ENCODE measurements around the gene MYO7A. TPM values are rescaled to one million over a fixed set of nuclear protein-coding genes. Genes with fewer than 3 reads are reported as not detected.

The MYO7A gene
- total RNA-seq, 1 experiment from 2014 or later, result not detected

DNA sequence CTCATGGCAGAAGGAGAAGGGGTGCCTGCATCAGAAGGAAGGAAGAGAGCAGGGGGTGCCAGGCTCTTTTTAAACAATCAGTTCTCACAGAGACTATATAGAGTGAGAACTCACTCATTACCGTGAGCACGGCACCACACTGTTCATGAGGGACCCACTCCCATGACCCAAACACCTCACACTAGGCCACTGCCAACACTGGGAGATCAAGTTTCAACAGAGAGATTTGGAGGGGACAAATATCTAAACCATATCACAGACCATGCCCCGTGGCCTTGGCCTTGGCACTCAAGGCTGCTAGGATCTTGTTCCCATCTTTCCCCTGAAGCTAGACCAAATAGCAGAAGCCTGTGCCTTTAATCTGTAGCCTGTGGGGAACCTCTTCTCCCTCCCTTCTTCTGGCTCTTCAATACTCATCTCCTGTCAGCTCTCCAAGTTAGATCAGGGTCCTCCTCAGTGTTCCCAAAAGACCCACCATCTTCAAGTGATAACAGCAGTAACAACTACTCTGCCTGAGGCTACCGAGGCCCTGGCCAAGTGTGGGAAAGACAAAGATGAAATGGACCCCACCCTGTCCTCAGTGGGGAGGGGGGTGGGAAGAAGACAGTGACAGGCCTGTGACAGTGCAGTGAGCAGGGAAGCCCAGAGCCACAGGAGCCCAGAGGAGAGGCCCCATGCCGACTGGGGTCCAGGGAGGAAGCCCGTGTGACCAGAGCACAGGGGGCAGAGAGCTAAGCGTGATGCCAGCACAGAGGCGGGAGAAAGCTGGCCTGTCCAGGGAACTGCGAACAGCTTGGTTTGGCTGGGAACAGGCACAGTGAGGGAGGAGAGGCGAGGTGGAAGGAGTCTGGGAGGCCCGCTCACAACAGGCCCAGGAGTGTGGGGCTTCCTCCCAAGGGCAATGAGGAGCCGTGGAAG lies 72.6 kb downstream of the MYO7A start:
- in situ Hi-C loops (cut with HindIII; ENCODE audit: low pct_unique_long_range_greater_than_20kb, low sequenced_read_pairs), result no loop called here
- no peak for DNase-seq (ENCODE audit: low read depth)

- in situ Hi-C loops (cut with HindIII; ENCODE audit: low pct_unique_long_range_greater_than_20kb, low sequenced_read_pairs), result no loop called here
- DNase-seq (ENCODE audit: low read depth), result no peak
Measured at GRCh38 chr11:77201370-77201769, 73.3 kb downstream of the MYO7A start.

- no peak for DNase-seq (ENCODE audit: low read depth)
- in situ Hi-C loops (cut with HindIII; ENCODE audit: low pct_unique_long_range_greater_than_20kb, low sequenced_read_pairs), result no loop called here
Measured at GRCh38 chr11:77201991-77202841, 74.2 kb downstream of the MYO7A start.

DNA sequence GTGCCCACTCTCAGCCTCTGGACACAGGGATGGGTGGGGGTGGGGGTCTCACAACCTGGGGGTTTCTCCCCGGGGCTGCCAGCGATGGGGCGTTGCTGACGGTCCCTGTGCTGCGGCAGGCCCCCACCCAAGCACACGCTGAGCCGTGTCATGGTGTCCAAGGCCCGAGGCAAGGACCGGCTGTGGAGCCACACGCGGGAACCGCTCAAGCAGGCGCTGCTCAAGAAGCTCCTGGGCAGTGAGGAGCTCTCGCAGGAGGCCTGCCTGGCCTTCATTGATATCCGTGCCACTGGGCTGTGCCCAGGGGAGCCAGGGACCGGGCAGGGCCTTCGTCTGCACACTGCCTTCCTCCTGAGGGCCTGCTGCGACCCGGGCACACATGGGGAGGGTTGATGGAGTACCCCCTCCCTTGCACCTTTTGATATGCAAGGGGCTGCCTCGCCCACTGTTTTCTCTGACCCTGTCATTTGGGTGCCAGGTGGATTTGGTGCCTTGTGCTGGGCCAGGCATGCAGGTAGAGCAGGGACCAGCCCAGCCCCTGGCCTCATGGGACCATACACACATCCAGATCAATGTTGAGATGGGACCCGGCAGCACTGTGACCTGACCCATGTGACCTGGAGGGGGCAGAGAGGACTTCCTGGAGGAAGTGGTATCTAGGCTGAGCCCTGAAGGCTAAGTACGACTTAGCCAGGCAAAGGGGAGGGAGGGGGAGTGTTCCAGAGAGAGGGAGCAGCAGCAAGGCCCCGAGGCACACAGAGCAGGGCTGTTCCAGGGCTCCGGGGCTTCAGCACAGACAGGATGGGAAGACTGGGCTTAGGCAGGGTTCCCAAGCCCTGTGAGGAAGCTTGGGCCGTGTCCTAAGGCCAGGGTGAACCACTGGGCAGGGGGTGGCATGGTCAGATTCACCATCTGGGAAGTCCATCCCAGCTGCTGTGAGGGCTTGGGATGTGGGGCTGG lies 75.2 kb downstream of the MYO7A start:
- DNase-seq (ENCODE audit: low read depth), result no peak
- in situ Hi-C loops (cut with HindIII; ENCODE audit: low pct_unique_long_range_greater_than_20kb, low sequenced_read_pairs), result no loop called here

DNA sequence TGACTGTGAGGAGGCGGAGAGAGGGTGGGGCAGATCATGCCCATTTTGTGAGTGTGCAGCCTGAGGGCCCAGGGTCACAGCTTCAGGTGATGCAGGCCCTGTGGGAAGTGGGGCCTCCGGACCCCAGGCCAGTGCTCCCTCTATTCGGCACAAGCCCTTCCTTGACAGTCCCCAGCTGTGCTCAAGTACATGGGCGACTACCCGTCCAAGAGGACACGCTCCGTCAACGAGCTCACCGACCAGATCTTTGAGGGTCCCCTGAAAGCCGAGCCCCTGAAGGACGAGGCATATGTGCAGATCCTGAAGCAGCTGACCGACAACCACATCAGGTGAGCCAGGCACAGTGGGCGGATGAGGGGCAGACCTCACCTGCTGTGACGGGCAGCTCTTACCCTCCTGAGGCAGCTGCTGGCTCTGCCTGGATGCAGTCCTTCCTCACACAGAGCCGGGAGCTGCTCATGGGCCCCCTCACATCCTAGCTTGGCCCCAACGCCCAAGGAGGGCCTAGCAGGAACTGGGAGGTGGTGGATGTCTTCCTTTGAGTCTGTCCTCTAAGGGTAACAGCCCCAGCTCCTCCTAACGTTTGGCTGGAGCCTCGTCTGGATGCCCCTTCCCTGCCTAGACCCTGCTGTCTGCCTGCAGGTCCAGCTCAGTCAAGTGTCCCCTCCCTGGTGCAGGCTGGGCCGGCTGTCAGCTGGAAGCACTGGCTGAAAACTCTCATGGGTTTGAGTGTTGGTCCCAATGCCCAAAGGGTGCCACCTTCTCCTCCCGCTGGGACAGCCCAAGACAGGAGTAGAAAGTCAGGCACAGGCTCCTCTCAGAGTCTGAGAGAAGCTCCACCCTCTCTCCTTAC lies 76.1 kb downstream of the MYO7A start:
- in situ Hi-C loops (cut with HindIII; ENCODE audit: low pct_unique_long_range_greater_than_20kb, low sequenced_read_pairs), result no loop called here
- no peak for DNase-seq (ENCODE audit: low read depth)

GRCh38 chr11:77204754-77205466 lies 76.9 kb downstream of the MYO7A start:
- in situ Hi-C loops (cut with HindIII; ENCODE audit: low pct_unique_long_range_greater_than_20kb, low sequenced_read_pairs), result no loop called here
- no peak for DNase-seq (ENCODE audit: low read depth)

DNA sequence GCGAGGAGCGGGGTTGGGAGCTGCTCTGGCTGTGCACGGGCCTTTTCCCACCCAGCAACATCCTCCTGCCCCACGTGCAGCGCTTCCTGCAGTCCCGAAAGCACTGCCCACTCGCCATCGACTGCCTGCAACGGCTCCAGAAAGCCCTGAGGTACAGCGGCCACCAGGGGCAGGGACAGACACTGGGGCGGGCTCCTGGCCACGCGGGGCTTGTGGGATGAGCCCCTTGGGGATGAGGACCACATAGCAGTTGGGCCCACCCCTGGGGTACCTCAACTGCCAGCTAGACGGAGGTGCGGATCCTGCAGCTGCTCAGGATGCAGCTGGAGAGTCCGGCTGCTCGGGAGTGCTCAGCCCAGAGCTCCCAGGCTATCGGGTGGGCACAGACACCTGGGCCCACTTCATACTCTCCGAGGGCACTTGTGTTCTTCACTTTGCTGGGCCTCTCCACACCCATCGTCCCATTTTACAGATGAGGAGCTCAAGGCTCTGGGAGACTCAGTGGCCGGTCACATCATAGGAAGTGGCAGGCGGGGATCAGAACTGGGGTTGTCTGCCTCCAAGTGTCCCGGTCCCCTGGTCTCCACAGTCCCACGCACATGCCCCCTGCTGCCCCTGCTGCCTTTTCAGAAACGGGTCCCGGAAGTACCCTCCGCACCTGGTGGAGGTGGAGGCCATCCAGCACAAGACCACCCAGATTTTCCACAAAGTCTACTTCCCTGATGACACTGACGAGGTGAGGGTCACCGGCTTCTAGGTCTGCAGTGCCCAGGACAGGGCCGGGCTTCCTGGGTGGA lies 77.6 kb downstream of the MYO7A start:
- in situ Hi-C loops (cut with HindIII; ENCODE audit: low pct_unique_long_range_greater_than_20kb, low sequenced_read_pairs), result no loop called here
- no peak for DNase-seq (ENCODE audit: low read depth)

DNA sequence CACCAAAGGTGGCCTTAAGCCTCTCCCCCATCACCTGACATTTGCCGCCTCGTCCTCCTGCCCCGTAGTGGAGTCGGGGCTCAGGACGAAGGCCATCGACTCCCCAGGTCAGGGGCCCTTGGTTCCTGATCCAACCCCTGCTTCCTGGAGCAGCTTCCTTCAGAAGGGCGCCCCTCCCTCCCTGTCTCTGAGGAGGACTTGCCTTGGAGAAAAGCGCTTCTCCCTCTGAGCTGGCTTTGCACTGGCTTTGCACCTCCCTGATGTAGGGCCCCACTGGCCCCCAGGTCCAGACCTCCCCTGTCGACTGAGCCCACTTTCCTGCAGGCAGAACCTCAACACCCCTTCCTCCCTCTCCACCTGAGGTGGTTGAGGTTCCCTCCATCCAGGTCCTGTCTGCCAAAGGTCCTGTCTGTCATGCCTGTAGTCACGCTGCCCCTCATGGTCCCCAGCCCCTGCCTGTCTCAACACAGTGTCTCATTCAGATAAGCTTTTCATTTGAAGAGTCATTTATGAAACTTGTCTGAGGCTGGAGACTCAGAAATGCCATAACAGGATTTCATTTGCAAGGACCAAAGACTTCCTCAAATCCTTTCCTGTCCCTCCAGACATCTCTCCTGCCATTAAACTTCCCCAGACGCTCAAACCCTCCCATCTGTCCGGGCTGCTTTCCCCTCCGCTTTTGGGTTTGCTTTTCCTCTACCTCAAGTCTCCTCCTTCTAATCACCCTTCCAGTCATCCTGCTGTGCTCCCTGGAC lies 78.4 kb downstream of the MYO7A start:
- DNase-seq (ENCODE audit: low read depth), result no peak
- in situ Hi-C loops (cut with HindIII; ENCODE audit: low pct_unique_long_range_greater_than_20kb, low sequenced_read_pairs), result no loop called here

DNA sequence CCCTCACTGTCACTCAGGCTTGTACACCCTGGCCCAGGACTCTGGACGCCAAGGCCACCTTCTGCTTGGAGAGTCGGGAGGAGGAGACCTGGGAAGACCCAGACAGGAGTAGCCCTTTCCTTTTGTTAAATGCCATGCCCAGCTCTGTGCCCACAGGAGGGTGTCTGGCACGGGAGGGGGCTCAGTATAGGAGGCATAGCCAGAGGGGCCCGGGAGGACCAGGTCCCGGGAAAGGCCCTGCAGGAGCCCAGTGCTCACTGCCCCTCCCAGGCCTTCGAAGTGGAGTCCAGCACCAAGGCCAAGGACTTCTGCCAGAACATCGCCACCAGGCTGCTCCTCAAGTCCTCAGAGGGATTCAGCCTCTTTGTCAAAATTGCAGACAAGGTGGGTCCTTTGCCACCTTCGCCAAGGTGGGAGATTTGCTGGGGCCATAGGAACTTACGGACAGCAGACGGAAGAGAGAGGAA lies 79.0 kb downstream of the MYO7A start:
- in situ Hi-C loops (cut with HindIII; ENCODE audit: low pct_unique_long_range_greater_than_20kb, low sequenced_read_pairs), result no loop called here
- no peak for DNase-seq (ENCODE audit: low read depth)

DNA sequence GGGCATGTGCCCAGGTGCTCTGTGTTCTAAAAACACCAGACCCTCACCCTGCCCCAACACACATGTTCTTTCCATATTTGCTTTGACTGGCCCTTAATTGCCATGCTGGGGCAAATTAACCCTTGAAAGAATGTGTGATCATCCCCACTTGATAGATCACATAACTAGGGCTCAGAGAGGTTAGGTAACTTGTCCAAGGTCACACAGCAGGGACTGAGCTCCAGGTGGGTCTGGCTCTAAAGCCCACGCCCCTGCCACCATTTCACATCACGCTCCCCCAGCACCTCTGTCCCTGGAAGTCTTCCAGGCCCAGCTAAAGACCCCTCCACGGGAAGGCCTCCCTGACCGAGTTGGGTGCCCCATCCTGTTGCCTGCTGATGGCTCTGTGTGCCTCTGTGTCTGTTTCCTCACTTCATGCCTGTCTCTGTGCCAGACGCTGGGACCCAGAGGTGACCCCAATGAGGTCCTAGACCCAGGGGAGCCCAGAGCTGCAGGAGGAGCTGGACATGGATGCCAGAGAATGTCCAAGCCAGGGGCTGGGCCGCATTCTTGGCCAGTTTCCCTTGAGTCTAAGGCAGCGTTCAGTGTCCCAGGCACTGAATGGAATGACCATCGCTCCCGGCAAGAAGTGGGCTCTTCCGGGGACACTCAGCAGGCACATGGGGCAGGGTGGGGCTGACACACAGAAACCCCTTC lies 79.7 kb downstream of the MYO7A start:
- in situ Hi-C loops (cut with HindIII; ENCODE audit: low pct_unique_long_range_greater_than_20kb, low sequenced_read_pairs), result no loop called here
- no peak for DNase-seq (ENCODE audit: low read depth)

DNA sequence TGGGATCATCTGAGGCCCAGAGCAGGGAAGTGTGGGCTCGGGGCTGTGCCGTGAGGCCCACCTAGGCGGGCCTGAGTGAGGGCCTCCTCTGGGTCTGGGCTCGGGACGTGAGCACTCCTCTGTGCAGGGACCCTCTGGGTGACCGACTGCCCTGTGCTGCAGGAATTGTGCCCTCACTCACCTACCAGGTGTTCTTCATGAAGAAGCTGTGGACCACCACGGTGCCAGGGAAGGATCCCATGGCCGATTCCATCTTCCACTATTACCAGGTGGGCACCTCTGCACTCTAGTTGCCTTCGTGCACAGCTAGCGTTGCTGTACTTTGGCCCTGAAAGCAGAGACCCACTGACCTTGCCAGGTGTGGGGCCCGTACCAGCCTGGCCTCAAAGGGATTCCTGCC lies 80.5 kb downstream of the MYO7A start:
- no peak for DNase-seq (ENCODE audit: low read depth)
- in situ Hi-C loops (cut with HindIII; ENCODE audit: low pct_unique_long_range_greater_than_20kb, low sequenced_read_pairs), result no loop called here

DNA sequence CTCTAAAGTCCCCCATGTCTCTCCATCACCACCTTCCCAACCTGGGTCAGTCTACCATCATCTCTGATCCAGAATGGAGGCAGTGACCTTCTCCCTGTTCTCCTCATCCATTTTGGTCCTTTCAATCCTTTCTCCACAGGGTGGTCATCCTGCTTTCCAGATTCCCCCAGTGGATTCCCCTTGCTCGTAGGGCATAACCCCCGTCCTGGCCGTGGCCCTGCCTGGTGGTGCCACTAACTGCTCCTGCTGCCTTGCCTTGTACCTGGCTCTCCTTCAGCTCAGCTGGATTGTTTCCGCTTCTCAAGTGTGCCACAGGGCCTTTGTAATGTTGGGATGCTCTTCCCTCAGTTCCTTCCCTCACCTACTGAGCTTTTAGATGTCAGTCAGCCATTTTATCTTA lies 81.6 kb downstream of the MYO7A start:
- in situ Hi-C loops (cut with HindIII; ENCODE audit: low pct_unique_long_range_greater_than_20kb, low sequenced_read_pairs), result no loop called here

GRCh38 chr11:77211040-77211451 lies 83.0 kb downstream of the MYO7A start:
- no peak for DNase-seq (ENCODE audit: low read depth)
- in situ Hi-C loops (cut with HindIII; ENCODE audit: low pct_unique_long_range_greater_than_20kb, low sequenced_read_pairs), result no loop called here

More for the DNA sequence above, 81.6 kb downstream of the MYO7A start:
- no peak for DNase-seq (ENCODE audit: low read depth)

DNA sequence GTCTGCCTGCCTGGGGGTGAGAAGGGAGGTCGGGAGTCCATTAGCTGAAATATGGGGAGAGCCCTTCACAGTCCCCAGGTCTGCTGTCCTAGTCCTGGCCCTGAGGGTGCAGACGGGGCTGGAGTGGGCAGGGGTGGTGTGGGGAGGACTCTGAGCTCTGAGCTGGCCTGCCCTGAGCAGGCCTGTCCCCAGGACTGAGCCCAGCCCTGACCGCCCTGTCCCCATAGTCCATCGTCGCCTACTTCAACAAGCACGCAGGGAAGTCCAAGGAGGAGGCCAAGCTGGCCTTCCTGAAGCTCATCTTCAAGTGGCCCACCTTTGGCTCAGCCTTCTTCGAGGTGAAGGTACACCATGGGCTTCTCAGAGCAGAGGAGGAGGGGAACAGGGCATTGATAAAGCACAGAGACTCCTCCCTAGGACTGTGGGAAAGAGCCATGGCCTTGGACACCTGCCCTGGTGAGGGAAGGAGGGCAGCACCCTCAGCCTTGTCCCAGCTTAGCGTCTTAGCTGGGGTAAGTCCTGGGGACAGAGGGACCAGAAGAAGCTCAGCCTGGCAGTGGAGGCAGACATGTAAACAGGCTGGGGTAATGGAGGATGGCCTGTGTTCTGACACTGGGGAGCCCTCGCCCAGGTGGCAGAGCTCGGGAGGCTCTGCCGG lies 83.7 kb downstream of the MYO7A start:
- no peak for DNase-seq (ENCODE audit: low read depth)
- in situ Hi-C loops (cut with HindIII; ENCODE audit: low pct_unique_long_range_greater_than_20kb, low sequenced_read_pairs), result no loop called here

Measured in Caki2 (cell line).